Mesodermal cell (in vitro differentiated cells): ENCODE measurements around the gene DNAJA2.

Experiments
- H3K27ac ChIP-seq: 2 replicates; pipeline ENCODE4 v1.7.0; 2013; ENCODE audit warnings: mild to moderate bottlenecking, low read depth, low read length, moderate library complexity; ENCODE audit not compliant: severe bottlenecking
- H3K36me3 ChIP-seq: 2 replicates; pipeline ENCODE4 v1.7.1; 2013; ENCODE audit warnings: mild to moderate bottlenecking, low read length, moderate library complexity; ENCODE audit not compliant: control insufficient read depth, insufficient read depth
- H3K4me1 ChIP-seq: one replicate; pipeline ENCODE4 v1.7.1; 2013; ENCODE audit warnings: mild to moderate bottlenecking, low read length; ENCODE audit not compliant: insufficient read depth, control insufficient read depth, poor library complexity, severe bottlenecking
- H3K4me3 ChIP-seq: 2 replicates; pipeline ENCODE4 v1.7.0; 2013; ENCODE audit warnings: low read length, control low read depth, mild to moderate bottlenecking; ENCODE audit not compliant: insufficient read depth, poor library complexity, severe bottlenecking; ENCODE audit errors: extremely low read depth
- H3K9me3 ChIP-seq: 2 replicates; pipeline ENCODE4 v1.7.1; 2013; ENCODE audit warnings: mild to moderate bottlenecking, low read length, moderate library complexity; ENCODE audit not compliant: control insufficient read depth
- WGBS, 2 experiments: methylation state at CpG; one replicate each; pipeline ENCODE4 v1.1.5; 2013; ENCODE audit warnings: missing lambda C conversion rate in 2 of 2; ENCODE audit not compliant: insufficient coverage in 2 of 2; 5-methylcytosine and 5-hydroxymethylcytosine counted together

Gene DNAJA2

DNA sequence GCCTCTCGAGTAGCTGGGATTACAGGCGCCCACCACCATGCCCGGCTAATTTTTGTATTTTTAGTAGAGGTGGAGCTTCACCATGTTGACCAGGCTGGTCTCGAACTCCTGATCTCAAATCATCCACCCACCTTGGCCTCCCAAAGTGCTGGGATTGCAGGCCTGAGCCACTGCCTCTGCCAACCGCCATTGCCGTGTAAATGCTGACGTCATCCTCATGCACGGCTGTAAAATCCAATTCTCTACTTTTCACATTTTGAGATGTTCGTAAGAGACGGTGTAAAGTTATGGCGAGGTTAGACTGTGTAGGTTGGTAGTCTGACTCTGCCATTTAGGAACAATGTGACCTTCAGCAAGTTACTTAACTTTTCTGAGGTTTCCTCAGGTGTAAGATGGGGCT lies 1.7 kb upstream of the DNAJA2 start:
- Histone ChIP-seq H3K9me3 (no peaks in the 10 kb centered on the region), H3K36me3 (peaks cover 12% of the 10 kb centered on the region), H3K27ac (no peak overlapping the region), H3K4me1 (peaks cover 7% of the 10 kb centered on the region), H3K4me3 (no peak overlapping the region)
- WGBS, 2 experiments: 97 to 100% methylated on average over 1 to 4 of the region's 11 CpGs

DNA sequence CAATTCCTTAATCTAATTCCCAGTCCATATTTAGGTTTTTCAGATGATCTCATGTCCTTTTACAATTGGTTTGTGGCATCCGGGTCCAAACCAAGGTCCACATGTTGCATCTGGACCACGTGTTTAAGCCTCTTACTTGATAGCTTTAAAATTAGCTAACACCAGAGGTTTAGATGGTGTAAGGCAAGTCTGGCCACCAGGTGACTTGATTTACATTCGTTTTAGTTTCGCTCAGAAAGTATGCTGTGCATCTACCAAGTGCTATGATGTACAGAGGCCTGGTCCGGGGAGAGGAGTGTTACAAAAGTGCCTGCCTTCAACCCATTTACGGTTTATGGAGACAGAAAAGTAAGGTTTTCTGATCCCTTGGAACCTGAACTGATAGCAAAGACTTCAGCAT lies 878 bp upstream of the DNAJA2 start:
- Histone ChIP-seq H3K4me1 (peaks cover 7% of the 10 kb centered on the region), H3K4me3 (peak overlapping the region; percentile 81)

DNA sequence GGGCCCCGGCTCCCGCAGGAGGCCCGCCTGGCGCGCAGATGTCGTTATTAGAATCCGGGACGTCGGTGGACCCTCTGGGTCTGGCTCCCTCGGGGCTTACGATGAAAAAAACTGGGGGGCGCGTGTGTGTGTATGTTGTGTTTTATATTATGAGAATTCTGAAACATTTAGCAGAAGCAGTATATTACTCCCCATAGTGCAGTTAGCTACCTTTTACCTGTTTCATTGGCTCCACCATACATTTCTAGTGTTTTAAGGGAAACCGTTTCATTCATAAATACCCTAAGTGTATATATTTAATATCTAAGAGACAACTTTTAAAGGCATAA lies 486 bp upstream of the DNAJA2 start:
- Histone ChIP-seq H3K36me3 (peaks cover 22% of the 10 kb centered on the region), H3K4me3 (peak overlapping the region; percentile 81), H3K27ac (peak overlapping the region; percentile 93), H3K9me3 (no peaks in the 10 kb centered on the region), H3K4me1 (peaks cover 7% of the 10 kb centered on the region)
- 4 to 42% methylated on average over 3 to 9 of the region's 14 CpGs for WGBS, 2 experiments

More for the DNA sequence above, 878 bp upstream of the DNAJA2 start:
- 83 to 86% methylated on average over 4 to 6 of the region's 6 CpGs for WGBS, 2 experiments
- Histone ChIP-seq H3K36me3 (peaks cover 18% of the 10 kb centered on the region), H3K27ac (no peak overlapping the region), H3K9me3 (no peaks in the 10 kb centered on the region)

DNA sequence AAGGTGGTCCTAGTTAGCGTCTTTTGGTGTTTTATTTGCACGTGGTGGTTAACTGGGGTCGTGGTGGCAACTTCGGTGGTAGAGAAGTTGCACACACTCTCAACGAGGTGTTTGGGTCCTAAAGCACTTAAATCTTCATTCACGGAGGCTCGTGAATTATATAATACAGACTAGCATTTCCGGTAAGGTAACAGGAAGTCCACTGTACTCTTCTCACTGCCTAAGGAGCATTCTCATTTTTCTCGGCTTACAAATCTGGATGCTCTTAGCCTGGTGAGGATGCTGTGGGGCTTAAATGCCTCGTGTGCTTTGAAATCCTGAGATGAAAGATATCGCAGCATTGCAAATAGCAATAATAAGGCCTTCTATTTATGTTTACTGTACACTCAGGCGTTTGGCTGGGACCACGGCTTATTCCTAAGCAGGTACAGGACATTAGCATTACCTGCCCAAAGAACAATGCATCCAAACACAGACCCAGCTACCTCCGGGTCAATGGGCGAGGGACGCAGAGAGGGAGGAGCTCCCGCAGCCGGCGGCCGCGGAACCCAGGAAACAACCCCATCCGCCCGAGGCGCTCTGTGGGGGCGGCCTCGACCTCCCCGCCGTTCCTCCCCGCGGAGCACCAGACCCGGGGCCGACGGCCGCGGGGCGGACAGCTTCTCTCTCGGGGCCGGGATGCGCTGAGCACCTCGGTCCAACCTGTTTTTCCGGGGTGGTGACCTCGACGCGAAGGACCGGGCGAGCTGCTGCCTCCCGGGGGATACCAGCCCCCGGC lies 856 bp downstream of the DNAJA2 start:
- 1 to 2% methylated on average over 31 to 46 of the region's 48 CpGs for WGBS, 2 experiments
- Histone ChIP-seq H3K36me3 (peaks cover 35% of the 10 kb centered on the region), H3K4me1 (peaks cover 7% of the 10 kb centered on the region), H3K9me3 (no peaks in the 10 kb centered on the region), H3K27ac (peak overlapping the region; percentile 93), H3K4me3 (peak overlapping the region; percentile 81)

DNA sequence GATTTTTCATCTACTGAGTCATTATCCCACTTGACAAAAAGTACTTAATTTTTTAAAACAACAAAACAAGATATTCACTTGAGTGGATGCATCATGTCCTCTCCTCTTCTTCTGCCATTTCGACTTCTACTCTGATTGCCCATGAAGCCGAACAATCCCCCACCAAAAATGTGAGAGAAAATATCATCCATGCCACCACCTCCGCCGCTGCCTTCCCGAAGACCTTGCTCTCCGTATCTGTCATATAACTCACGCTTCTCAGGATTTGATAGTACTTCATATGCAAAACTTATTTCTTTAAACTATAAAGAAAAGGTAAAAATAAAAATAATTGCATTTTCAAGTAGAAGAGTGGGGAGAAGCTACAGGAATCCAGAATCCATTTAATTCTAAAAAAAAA lies 2.2 kb downstream of the DNAJA2 start:
- Histone ChIP-seq H3K36me3 (peaks cover 48% of the 10 kb centered on the region), H3K9me3 (no peaks in the 10 kb centered on the region), H3K27ac (no peak overlapping the region), H3K4me1 (peaks cover 7% of the 10 kb centered on the region), H3K4me3 (no peak overlapping the region)
- 83 to 100% methylated on average over 2 of the region's 7 CpGs for WGBS, 2 experiments

DNA sequence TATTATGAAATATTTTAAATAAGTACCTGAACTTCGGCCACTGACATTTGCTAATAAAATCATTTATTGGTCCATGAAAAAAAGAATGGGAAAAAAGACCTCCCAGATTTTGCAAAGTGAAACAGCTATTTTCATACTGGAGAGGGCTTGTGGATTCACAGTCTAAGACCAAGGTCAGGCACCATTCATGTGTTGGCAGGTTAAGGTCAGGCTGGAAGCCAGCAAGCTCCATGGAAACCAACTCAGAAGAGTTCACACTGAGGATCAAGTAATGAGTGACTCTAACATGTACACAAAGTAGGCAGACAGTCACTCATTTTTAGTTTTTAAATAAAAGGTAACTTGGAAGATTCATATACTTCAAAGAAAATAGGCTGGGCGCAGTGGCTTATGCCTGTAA lies 3.4 kb downstream of the DNAJA2 start:
- WGBS, 2 experiments: 83 to 90% methylated on average over 1 of the region's 2 CpGs
- H3K27ac ChIP-seq: no peak overlapping the region
- H3K4me1 ChIP-seq: peaks cover 7% of the 10 kb centered on the region
- peaks cover 60% of the 10 kb centered on the region for H3K36me3 ChIP-seq
- H3K9me3 ChIP-seq: no peaks in the 10 kb centered on the region
- H3K4me3 ChIP-seq: no peak overlapping the region

DNA sequence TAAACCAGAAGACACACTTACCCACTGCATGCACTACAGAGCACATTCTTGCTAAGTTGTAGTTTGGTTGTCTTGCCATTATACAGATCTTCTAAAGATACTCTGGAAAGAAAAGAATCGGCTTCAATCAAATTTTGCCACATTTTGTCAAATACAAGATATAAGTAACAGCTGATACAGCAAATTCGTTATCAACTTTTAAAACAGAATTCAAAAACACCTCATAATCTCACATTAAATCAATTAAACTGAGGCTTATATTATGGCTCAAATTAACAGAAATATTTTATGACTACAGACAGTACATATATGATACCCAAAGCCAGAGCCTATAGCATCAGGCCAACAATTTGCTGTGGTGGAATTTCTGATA lies 5.4 kb downstream of the DNAJA2 start:
- WGBS, 2 experiments: no CpG with 5 or more reads among the region's 2 CpGs
- no peaks in the 10 kb centered on the region for H3K9me3 ChIP-seq
- no peak overlapping the region for H3K27ac ChIP-seq
- peaks cover 81% of the 10 kb centered on the region for H3K36me3 ChIP-seq
- H3K4me1 ChIP-seq: peaks cover 7% of the 10 kb centered on the region
- H3K4me3 ChIP-seq: no peak overlapping the region

DNA sequence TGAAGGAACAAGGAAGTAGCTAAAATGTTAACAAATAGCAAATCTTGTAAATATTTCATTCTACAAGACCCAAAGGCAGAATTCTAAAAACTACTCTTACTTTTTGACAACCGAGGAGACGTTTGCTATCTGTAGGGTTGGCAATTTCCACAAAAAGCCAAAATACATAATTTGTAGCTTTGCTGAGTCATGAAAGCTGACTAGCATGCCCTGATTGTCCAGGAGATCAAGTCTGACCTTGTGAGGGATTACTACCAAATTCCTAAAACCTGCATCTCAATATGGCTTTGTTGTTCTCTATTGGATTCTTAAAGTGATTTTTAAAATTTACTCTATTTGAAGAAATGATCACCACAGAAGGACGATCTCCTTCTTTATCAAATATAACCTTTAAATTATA lies 10.8 kb downstream of the DNAJA2 start:
- Histone ChIP-seq H3K4me3 (no peak overlapping the region), H3K36me3 (peaks cover 98% of the 10 kb centered on the region), H3K4me1 (peaks cover 5% of the 10 kb centered on the region), H3K27ac (no peak overlapping the region), H3K9me3 (no peaks in the 10 kb centered on the region)
- 82% methylated on average over 2 of the region's 3 CpGs; no CpG with 5 or more reads in 1 of the 2 experiments for WGBS, 2 experiments

DNA sequence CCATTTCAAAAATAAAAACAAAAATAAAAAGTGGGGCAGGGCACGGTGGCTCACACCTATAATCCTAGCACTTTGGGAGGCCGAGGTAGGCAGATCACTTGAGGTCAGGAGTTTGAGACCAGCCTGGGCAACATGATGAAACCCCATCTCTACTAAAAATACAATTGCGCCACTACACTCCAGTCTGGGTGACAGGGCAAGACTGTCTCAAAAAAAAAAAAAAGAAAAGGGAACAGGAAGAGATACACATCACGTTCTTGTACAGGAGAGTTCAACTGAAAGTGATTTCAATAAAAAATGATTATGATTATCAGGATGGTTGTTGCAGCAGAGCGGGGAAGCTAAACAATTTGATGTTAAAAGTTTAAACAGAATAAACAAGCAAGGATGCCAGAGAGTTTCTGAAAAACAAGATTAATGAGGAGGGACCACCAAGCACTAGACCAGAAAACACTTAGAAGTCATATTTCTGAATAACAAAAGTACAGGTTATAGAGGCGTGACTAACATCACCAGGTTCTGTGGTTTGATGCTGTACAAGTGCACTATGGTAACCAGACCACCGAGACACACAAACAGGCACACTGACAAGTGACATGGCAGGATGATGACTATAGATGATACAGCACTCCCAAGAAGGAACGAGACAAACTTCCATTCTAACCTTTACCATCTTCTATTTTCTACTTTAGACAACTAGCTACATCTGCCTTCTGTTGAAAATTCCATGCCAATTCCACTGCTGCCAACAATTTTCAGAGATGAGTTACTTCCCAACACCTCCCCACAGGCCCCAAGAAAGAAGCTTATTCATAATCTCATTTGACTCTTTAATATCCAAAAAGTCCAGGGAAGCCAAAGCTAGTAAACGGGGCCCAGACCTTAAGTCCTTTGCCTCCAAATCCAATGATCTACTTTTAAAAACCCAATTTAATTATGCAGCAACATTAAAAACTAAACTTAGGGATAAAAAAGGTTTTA lies 11.8 kb downstream of the DNAJA2 start:
- WGBS, 2 experiments: 96 to 98% methylated on average over 2 to 8 of the region's 9 CpGs
- peaks cover 5% of the 10 kb centered on the region for H3K4me1 ChIP-seq
- H3K9me3 ChIP-seq: no peaks in the 10 kb centered on the region
- peaks cover 98% of the 10 kb centered on the region for H3K36me3 ChIP-seq
- no peak overlapping the region for H3K27ac ChIP-seq
- H3K4me3 ChIP-seq: no peak overlapping the region

DNA sequence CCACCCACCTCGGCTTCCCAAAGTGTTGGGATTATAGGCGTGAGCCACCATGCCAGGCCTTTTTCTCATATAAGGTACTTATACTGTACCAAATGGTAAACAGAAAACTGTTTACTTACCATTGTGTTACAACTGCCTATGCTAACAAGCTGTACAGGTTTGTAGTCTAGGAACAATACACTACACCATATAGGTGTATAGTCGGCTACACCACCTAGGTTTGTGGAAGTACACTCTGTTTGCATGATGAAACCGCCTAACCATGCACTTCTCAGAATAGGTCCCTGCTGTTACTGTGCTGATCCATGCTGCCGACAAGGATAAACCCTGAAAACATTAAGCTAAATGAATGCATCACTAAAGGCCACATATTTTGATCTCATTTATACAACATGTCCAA lies 18.9 kb downstream of the DNAJA2 start:
- 100% methylated on average over 3 to 4 of the region's 5 CpGs for WGBS, 2 experiments
- H3K36me3 ChIP-seq: peaks cover 52% of the 10 kb centered on the region

More for the DNA sequence above, 18.9 kb downstream of the DNAJA2 start:
- no peaks in the 10 kb centered on the region for H3K9me3 ChIP-seq
- H3K27ac ChIP-seq: no peak overlapping the region
- H3K4me3 ChIP-seq: no peak overlapping the region
- H3K4me1 ChIP-seq: no peaks in the 10 kb centered on the region
